ENCODE data around the gene OR52M1.

GRCh38 chr11:4495487-4495886 is 49.5 kb upstream of the OR52M1 start:
- TF ChIP-seq CTCF (IDR thresholded peaks at IDR 0.05), result no peak
- no peak for TF ChIP-seq POLR2A (IDR thresholded peaks at IDR 0.05)
